ENCODE results near the gene RAB43. TPM values are rescaled to one million over a fixed set of nuclear protein-coding genes. Genes with fewer than 3 reads are reported as not detected.
"Not testable (repeated sequence)": the region's sequence is repeated elsewhere in the genome, so short reads cannot be mapped to it uniquely, and the experiment has no call there.

RAB43 gene
- total RNA-seq, 1 donor from 2014 or later = 36.2 TPM

DNA sequence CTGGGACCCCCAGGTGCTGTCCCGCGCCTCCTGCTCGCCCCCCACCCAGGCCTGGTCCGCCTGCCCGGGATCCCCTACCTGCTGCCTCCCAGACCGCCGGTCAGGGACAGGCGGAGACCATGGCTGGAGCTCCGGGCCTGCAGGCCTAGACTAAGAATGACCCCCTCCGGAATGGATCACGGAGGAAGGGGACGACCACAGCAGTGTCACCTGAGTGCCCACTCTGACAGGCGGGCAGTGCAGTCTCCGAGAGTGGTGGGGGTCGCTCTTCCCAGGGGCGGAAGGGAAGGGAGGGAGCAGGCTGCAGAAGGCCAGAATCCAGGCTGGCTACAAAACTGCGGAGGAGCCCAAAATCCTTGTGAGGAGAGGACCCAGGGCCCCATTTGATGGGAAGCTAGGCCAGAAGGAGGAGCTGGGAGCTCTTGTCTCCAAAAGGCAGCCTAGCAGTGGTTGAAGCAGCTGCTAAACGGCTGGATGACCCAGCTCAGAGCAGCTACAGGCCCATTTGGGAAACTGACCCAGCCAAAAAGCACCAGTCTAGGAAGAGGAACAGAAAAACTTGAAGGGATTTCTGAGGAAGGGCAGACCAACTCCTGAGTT, 908 bp upstream of the RAB43 start:
- no peak for DNase-seq (ENCODE audit: low spot score)

DNA sequence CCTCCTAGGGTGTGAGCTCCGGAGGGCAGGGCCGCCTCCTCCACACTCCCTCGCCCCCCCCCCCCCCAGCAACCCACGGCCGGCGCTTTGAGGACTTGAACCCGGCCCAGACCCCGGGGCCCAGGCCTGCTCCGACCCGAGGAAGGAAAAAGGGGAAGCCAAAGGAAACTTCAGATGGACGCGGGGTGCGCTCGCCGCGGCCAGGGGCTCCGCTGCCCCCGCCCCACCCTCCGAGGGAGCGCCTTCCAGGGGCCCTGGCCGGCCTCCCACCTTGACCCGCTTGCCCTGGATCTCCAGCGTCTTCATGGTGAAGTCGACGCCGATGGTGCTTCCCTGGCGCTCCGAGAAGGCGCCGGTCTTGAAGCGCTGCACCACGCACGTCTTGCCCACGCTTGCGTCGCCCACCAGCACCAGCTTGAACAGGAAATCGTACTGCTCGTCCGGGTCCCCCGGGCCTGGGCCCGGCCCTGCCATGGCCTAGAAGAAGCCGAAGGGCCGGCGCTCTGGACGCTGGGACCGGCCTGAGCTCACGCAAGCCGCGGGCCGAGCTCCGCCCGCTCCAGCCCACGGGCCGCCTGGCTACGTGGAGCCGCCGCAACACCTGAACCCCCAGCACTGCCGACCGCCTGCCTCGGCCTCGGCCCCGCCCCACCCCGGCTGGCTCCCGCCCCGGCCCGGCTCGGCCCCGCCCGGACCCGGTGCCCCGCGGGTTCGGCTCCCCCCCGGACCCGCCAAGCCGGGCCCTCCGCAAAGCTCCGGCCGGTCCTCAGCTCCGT, 400 bp downstream of the RAB43 start:
- no peak for DNase-seq (ENCODE audit: low spot score)

DNA sequence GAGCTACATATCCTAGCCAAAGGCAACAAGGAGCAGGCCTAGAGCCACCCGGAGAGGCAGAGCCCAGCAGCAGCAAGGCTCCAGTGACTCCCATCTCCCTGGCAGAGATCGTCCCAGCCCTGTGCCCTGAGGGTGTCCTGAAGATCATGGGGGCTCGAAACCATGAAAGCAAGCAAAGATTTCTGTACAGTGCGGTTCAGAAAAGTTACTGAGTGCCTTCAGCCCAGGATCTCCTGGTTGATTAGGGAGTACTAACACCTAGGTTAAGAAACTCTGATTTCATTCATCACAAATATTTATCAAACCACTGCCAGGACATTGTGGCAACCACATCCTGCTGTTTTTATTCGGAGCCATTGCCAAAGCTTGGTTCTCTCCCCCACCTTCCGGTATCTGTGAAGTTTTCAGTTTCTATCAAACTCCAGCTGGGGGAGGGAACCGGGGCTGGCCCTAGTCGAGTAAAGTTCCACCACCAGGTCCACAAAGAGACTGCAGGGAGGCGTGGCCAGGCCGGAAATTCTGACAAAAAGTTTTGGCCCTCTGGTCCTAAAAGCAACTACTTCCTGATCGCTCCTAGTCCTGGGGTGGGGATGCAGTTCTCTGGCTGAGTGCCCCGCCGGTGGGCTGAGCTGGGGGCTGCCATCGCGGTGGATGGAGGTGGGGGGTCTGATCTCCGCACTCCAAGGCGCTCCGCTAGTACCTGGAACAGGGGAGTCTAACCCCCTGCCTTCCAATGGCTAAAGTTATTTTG, 1.2 kb downstream of the RAB43 start:
- DNase-seq (ENCODE audit: low spot score) = peak; percentile 88

DNA sequence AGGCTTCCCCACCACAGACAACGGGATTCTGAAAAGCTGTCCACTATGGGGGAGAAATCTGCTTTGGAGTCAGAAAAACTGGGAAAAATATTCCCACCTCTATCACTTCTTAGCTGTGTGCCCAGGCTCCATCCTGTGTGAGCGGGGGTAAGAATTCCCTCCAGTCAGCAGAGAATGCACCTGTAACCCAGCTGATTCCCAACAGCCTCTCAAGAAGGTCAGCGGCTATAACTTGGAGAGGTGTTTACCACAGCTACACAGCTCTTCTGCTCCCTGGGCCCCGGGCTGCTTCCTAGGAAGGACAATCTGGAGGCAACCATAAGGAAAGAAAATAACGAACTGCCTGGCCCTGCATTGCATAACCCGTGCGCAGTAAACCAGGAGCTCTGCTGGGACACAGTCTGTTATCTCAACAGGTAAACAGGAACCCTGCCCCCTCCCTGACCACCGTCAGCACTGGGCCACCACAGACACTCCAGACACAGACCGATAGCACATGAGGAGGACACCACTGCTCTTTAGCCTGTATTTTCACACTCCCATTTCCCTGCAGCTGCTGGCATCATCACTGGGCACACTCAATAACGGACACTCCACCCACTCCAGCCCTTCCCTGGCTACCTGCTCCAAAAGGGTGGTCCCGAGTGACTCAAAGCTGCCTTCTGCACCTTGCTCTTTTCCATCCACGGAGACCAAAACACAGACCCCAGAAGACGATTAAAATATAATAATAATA, 2.1 kb downstream of the RAB43 start:
- peak; percentile 40 for DNase-seq (ENCODE audit: low spot score)

DNA sequence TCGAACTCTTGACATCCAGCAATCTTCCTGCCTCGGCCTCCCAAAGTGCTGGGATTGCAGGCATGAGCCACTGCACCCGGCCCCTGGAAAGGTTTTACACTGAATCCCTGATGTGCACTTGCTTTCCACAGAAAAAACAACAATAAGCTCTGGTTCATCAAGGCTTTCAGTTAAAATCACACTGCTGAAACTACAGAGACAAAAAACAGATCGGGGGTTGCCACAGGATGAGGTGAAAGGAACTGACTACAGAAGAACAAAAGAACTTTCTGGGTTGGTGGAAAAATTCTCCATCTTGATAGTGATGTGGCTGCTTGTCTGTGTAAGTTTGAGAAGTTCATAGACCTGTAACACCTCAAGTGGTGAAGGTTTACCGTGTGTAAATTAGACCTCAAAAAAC, 2.9 kb downstream of the RAB43 start:
- no peak for DNase-seq (ENCODE audit: low spot score)

DNA sequence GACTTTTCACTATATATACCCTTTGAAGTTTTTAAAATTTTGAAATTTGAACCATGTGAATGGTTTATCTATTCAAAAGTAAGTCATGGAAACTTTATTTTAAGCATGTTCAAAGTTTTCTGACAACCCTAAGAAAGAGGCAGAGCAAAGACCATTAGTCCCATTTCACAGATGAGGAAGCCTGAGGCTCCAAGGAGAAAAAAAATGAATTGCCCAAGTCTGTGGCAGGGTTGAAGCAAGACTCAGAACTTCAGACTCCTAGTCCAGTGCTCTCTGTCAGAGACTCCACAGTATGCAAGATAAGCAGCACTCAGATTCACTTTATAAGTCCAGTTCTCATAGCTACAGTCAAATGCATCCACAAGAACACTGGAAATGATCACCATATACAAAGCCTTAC, 4.5 kb downstream of the RAB43 start:
- DNase-seq (ENCODE audit: low spot score) = no peak

DNA sequence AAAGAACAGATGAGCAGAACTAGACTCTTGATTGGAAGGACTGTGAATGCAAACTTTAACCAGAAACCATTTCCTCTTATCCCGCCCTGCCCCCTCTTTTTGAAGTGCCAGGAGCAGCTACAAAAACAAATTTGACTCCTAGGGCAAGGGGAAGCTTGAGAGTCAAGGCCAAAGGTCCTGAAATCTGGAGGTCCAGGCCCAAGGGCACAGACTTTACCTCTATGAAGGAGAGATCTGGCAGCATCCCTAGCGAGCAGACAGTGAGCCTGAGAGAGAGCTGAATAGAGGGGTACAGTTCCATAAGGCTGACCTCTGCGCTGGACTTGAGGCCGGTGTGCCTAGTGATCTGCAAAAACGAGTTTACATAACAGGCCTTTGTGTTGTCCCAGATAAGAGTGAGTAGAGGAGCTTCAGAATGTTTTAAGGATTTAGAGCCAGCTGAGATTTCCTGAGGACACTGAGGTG, 5.1 kb downstream of the RAB43 start:
- no peak for DNase-seq (ENCODE audit: low spot score)

DNA sequence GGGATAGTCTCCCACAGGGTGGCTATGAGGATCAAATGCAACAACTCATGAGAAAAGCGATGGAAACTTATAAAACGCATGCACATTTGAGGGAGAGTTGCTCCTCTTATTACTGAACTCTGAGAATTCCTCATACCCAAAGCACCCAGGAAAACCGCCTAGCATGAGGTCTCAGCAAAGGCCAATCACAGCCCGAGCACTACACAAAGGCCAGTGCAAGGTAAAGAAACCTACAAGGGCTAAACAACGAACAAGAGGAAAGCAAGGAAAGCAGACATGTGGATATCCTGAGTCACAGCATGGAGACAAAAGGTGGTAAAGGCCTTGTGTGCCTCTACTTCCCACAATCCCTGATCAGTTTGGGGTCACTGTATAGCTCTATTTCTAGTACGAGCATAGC, 7.1 kb downstream of the RAB43 start:
- no peak for DNase-seq (ENCODE audit: low spot score)

DNA sequence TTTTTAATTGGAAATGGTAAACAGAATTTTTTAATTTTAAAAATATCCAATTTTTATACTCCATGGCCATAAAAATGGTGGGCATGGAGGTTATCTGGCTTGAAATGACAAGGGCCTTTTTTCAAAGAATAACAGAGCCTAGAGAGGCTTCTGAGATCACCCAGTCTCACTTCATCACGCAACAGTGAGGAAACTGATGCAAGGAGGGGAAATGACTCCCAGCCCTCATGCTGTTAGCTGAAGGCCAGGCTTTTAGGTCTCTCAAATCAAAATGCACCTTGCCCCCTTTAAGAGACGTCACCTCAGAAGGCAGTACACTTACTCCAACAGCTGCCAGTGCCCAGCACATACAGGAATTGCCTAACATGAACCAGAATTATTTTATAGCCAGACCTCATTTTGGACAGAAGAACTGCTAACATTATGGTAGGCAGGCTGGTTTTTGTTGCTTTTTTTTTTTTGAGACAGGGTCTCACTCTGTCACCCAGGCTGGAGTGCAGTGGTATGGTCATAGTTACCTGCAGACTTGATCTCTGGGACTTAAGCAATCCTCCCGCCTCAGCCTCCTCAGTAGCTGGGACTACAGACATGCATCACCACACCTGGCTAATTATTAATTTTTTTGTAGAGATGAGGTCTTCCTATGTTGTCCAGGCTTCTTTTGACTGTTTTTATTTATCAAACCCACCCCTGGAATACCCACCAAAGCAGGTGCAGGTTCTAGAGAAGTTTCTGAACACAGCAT, 9.1 kb downstream of the RAB43 start:
- no peak for DNase-seq (ENCODE audit: low spot score)

DNA sequence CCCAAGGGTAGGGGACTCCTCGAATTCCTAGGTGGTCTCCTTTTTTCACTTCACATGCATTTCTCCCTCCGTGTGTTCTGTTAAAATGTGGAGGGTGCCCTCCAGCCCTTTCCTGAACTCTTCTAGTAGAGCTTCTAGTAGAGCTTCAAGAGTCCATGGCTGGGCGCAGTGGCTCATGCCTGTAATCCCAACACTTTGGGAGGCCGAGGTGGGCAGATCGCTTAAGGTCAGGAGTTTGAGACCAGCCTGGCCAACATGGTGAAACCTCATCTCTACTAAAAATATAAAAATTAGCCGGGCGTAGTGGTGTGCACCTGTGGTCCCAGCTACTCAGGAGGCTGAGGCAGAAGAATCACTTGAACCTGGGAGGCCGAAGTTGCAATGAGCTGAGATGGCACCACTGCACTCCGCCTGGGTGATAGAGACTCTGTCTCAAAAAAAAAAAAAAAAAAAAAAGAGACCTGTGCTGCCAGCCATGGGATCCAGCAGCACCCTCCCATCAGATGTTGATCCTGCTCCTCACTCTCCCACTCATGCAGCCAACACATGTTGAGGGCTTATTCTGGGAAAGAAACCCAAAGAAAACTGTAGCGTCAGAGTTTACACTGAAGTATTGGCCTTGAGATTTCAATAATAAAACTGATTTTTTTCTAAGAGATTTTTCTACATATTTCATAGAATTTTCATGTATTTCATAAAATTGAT, 10.4 kb downstream of the RAB43 start:
- not testable (repeated sequence) for DNase-seq (ENCODE audit: low spot score)

DNA sequence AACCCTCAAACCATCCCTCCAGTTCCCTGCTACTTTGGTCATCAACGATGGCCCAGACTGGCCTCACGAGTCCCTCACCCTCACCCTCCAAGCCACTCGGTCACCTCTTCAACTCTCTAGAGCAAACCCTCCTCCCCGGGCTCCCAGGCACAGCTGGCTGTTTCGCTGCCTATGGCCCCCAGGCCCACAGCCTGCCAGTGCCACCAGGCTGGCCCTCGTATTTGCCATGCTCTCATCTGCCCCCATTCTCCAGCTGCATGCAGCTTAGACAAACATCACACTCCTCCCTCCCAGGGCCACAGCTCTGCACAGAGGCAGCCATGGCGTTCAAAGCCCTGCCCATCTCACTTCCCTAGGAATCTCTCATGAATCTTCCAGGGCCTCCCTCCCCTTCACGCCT, 13.8 kb downstream of the RAB43 start:
- DNase-seq (ENCODE audit: low spot score) = no peak

DNA sequence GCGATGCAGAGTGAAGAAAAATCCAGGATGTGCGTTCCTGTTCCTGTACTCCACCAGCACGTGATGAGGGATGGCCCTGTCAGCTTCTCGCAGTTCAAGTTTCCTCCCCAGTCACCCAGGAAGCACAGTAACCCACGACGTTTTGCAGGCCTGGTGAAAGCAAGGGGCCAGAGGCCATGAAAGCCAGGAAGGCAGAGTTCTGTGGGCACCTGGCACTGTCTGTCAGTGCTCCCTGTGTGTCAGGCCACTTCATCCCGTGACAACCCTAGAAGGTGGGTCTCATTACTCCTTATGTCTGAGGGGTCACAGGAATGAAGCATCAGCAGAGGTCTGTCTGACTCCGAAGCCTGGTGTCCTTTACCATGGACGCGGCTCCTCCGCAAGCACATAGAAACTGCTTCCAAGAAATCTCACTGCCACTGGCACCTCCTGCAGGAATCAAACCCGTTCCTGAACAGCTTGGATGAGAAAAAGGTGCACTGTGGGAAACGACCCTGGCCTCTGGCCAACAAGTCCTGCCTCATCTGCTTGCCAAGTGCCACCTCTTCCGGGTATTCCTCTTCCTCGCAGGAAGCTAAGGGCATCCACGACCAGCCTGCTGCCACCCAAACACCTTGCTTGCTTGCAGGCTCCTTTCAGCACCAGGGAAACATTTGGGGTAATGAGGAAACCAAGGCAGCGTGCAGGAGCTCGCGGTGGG, 14.6 kb downstream of the RAB43 start:
- DNase-seq (ENCODE audit: low spot score) = peak; percentile 58

DNA sequence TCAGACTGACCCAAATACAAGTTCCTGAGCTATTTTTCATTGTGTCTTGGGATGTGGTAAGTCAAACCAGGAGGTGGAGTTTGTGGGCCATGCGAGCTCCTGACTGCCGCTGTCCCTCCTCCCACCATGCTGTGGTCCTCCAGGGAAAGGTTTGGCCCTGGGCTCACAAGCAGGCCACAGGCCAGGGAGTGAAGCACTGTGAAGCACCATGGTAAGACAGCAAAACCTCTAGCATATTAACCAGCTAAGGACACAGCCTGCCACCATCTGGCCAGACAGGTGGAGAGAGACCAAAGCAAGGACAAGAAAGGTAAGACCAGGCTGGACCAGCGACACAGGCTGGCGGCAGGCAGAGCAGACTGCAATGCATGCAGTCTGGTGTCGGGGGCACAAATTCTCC, 15.3 kb downstream of the RAB43 start:
- no peak for DNase-seq (ENCODE audit: low spot score)

DNA sequence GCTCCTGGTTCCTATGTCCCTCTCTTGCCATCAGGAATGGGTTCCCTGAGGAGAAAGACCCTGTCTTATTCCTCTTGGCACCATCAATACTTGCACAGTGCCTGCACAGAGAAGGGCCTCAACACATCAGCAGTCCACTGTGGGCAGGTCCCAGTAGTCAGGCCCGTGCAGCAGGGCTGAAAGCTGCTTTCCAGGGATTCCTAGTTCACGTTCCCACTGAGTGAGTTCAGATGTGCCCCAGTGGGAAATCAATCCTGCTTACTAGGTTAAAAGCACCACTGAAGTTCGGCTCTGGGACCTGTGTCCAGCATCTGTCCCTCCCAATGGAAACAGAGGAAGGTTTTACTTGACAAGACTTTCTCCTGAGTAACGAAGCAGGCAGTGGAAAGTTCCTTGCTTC, 15.7 kb downstream of the RAB43 start:
- DNase-seq (ENCODE audit: low spot score) = no peak

DNA sequence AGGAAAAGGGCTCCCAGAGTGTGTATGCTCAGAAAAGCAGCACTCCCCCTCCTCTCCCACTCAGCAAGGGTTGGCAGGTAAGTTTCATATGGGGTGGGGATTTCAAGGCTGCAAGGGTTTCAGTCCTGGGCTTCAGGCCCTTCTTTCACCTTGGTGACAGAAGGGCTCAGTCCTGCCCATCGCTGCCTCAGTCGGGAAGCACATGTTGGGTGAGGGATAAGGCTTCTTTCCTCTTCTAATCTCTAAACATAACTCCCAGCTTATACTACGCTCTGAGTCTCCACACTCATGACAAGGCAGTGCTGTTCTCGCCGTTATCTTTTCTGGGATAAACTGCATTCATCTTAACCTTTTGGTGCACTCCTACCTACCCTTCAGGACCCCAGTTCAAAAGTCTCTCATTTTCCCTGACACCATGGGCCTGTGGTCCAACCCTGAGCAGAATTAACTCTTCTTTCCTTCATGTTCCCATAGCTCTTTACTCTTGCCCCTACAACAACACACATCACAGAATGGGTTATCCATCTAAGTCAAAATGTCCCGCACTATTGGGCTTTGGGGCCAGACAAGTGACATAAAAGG, 17.0 kb downstream of the RAB43 start:
- DNase-seq (ENCODE audit: low spot score) = no peak

DNA sequence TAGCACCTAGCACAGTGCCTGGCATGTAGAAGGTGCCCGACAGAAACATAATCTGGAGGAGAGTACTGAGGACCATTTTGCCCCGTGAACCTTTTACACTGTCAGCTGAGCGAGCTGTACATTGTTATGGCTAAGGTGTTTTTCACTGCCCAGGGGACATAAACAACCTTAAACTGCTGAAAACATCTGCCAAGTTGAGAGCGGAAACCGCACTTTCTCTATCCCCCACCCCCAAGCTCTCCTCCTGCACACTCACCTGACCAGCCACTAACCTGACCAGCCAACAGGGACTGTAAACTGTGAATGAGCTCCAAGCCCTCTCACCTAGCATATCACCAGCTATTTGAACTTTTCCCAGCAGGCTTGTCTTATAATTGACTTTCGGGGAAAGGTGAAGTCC, 17.6 kb downstream of the RAB43 start:
- DNase-seq (ENCODE audit: low spot score) = no peak

DNA sequence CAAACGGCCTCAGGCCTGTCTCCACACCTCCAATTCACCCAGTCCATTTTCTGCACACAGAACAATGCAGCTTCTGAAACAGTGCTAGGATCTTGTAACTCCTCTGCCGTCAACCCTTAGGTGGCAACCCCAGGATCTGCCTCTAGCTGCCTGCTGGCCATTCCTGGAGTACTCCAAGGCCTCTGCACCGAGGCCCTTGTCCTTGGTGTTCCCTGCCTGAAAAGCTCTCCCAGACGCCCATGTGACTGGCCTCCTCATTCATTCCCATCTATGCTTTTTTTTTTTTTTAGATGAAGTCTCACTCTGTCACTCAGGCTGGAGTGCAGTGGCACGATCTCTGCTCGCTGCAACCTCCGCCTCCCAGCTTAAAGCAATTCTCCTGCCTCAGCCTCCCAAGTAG, 18.3 kb downstream of the RAB43 start:
- DNase-seq (ENCODE audit: low spot score) = no peak

DNA sequence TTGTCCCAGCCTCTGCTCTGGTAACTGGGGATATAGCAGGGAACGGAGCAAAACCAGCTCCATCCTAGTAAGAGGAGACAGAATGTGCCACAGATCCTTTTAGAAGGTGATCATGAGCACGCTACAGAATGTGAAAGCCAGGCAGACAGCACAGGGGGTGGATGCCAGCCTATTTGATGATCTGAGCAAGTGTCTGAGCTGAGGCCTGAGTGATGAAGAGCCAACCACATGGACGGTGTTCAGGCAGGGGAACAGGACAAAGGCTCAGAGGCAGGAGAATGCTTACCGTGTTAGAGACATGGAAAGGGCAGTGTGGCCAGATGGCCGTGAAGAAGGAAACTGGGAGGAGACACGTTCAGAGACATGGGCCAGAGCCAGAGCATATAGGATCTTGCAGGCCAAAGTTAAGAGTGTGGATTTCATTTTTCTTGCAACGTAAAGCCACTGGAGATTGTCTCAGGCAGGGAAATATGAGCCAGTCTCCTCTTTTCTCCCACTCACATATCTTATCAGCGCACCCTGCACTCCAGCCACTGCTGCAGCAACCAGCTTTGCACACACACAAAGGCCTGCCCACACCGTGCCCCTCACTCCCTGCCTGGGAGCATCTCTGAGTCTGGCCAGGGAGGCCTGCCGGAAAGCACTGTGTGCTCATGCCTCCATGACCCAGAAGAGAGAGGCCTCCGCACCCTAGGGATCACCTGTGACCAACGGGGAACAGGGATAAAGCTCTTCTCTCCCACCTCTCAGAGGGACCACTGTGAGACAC, 20.1 kb downstream of the RAB43 start:
- DNase-seq (ENCODE audit: low spot score) = no peak

DNA sequence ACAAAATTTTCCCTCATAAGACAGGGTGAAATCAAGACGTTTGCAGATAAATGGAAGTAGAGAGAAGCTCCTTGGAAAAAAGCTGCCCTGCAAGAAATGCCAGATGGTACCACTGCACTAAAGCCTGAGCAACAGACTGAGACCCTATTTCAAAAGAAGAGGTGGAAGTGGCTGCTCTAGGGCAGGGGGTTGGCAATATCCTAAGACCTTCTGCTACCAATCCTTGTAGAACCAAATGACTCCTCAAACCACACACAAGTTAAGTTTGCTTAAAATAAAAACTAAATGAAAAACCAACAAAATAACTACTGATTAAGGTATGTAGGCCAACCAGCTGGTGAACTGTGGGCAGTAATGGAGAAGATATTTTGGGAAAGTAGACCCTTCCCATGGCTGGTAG, 21.3 kb downstream of the RAB43 start:
- DNase-seq (ENCODE audit: low spot score) = no peak

Measured in mucosa of gallbladder (tissue), 1 donor.